SK-N-MC (cell line): Measurements from ENCODE around the gene C6orf120.

Experiments
- EZH2 ChIP-seq: fragments of 200-600 bp; sonication (generic); IDR thresholded peaks from one replicate; pipeline ENCODE4 v1.6.1; 2017; ENCODE audit warnings: antibody characterized with exemption
- POLR2AphosphoS5 ChIP-seq: IDR thresholded peaks from 2 replicates; pipeline ENCODE4 v1.6.1; 2012; ENCODE audit warnings: mild to moderate bottlenecking, low read depth, low read length, borderline replicate concordance

GRCh38 chr6:169668203-169668847, 33.6 kb upstream of the C6orf120 start:
- TF ChIP-seq EZH2 (no peak), POLR2AphosphoS5 (no peak)
